HEK293T (cell line): ENCODE results near the gene DNAJB11.

Experiments
- BHLHE40 ChIP-seq: fragments of 450-650 bp; IDR thresholded peaks from 2 replicates; pipeline ENCODE4 v1.6.1; 2016; ENCODE audit warnings: mild to moderate bottlenecking, moderate library complexity, borderline replicate concordance
- CTBP1 ChIP-seq: fragments of 450-650 bp; IDR thresholded peaks from 2 replicates; pipeline ENCODE4 v1.6.1; 2016; ENCODE audit warnings: borderline replicate concordance
- ELF4 ChIP-seq: fragments of 450-650 bp; IDR thresholded peaks from 2 replicates; pipeline ENCODE4 v1.6.1; 2017; ENCODE audit warnings: antibody characterized with exemption
- FOXA1 ChIP-seq: fragments of 450-650 bp; IDR thresholded peaks from 2 replicates; pipeline ENCODE4 v1.6.1; 2016; ENCODE audit warnings: mild to moderate bottlenecking
- FOXK2 ChIP-seq: fragments of 450-650 bp; IDR thresholded peaks from 2 replicates; pipeline ENCODE4 v1.6.1; 2016; ENCODE audit warnings: mild to moderate bottlenecking
- FOXM1 ChIP-seq: fragments of 450-650 bp; IDR thresholded peaks from 2 replicates; pipeline ENCODE4 v1.6.1; 2017; ENCODE audit warnings: mild to moderate bottlenecking, borderline replicate concordance
- LEF1 ChIP-seq: fragments of 450-650 bp; IDR thresholded peaks from 2 replicates; pipeline ENCODE4 v1.6.1; 2017; ENCODE audit warnings: mild to moderate bottlenecking, borderline replicate concordance
- NFRKB ChIP-seq: fragments of 450-650 bp; IDR thresholded peaks from 2 replicates; pipeline ENCODE4 v1.6.1; 2016; ENCODE audit warnings: mild to moderate bottlenecking, moderate library complexity
- SP1 ChIP-seq: fragments of 450-650 bp; IDR thresholded peaks from 2 replicates; pipeline ENCODE4 v1.6.1; 2017
- SUZ12 ChIP-seq: fragments of 450-650 bp; IDR thresholded peaks from 2 replicates; pipeline ENCODE4 v1.6.1; 2016; ENCODE audit warnings: mild to moderate bottlenecking
- TARDBP ChIP-seq: fragments of 450-650 bp; IDR thresholded peaks from 2 replicates; pipeline ENCODE4 v1.6.1; 2016
- ZNF384 ChIP-seq: fragments of 450-650 bp; IDR thresholded peaks from 2 replicates; pipeline ENCODE4 v1.6.1; 2016
- TF ChIP-seq, protein P1 (sequence below): fragments of 450-650 bp; IDR thresholded peaks from 2 replicates; pipeline ENCODE4 v1.6.1; 2016

- TF ChIP-seq FOXM1 (no peak), FOXA1 (no peak), SUZ12 (no peak), TARDBP (no peak), FOXK2 (no peak), ELF4 (no peak), LEF1 (no peak), BHLHE40 (no peak), CTBP1 (no peak), ZNF384 (no peak), SP1 (no peak), NFRKB (no peak)
- TF ChIP-seq, protein P1, sequence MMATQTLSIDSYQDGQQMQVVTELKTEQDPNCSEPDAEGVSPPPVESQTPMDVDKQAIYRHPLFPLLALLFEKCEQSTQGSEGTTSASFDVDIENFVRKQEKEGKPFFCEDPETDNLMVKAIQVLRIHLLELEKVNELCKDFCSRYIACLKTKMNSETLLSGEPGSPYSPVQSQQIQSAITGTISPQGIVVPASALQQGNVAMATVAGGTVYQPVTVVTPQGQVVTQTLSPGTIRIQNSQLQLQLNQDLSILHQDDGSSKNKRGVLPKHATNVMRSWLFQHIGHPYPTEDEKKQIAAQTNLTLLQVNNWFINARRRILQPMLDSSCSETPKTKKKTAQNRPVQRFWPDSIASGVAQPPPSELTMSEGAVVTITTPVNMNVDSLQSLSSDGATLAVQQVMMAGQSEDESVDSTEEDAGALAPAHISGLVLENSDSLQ = no peak
These were observed 35.3 kb downstream of the DNAJB11 start for GRCh38 chr3:186605561-186606545.
